Adipose tissue (tissue), 3 donors: Measurements from ENCODE around the gene ASTN2. TPM values are rescaled to one million over a fixed set of nuclear protein-coding genes. Genes with fewer than 3 reads are reported as not detected.

Experiments used
- H3K27ac ChIP-seq: one replicate; pipeline ENCODE4 v1.5.1; 2013; ENCODE audit warnings: low read depth, low read length
- WGBS, 3 donors: extraction: QIAGEN DNeasy Blood & Tissue Kit; methylation state at CpG; one replicate each; pipeline ENCODE4 v1.1.7; 2013; 5-methylcytosine and 5-hydroxymethylcytosine counted together
- polyA plus RNA-seq, 3 donors: library from polyadenylated mRNA; stranded (reverse); fragments of 200-250 nt; gene quantifications; one replicate each; pipeline ENCODE4 v1.2.3, GENCODE V29; 2013
- donor health status: healthy with polysubstance abuse.
- donor health status: Bipolar disorder and iron deficiency.
- donor health status: healthy.

ASTN2 gene
- polyA plus RNA-seq, 3 donors: 2.8 to 4.5 (median 3.0) TPM

- 84 to 89% (median 88%) methylated on average over 5 of the region's 5 CpGs for WGBS, 3 donors
- H3K27ac ChIP-seq: no peak overlapping the region
These were observed 1019.8 kb downstream of the ASTN2 start for GRCh38 chr9:116394894-116395698.

DNA sequence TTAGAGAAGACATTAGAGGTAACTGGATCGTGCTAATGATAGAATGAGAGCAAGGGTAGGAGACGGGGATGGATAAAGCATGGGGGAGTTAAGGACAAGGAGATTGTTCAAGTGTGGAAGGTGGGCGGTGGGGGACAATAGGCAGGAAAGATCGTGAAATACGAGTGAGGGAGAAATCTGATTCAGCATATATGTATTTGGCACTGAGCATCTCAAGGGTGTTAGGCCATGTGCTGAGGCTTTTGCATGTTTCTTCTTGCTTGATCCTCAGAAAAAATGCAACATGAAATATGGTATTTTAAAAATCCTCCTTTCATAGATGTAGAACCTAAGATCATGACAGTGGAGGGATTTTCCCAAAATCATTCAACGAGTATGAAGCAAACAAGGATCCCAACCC is 1020.8 kb downstream of the ASTN2 start:
- WGBS, 3 donors: 89 to 92% (median 90%) methylated on average over 6 of the region's 6 CpGs
- no peak overlapping the region for H3K27ac ChIP-seq

DNA sequence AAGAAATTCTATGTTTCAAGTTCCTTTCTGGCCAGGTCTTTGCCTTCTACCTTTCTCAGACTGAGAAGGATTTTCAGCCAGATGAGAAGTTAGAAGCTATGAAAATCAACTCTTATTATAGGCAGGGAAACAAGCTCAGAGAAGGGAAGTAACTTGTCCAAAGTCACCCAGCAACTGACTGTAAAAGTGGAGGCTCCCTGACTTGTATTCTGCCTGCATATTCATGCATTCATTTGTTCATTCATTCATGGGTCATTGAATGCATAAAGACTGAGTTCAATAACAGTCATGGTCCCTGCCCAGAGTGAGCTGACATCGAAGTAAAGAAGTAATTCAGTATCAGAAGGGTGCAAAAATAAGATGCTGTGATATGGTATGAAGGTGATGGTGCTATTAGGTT is 1021.7 kb downstream of the ASTN2 start:
- 89 to 97% (median 93%) methylated on average over 1 of the region's 1 CpG for WGBS, 3 donors
- no peak overlapping the region for H3K27ac ChIP-seq

- WGBS, 3 donors: 89 to 96% (median 92%) methylated on average over 4 of the region's 4 CpGs
- H3K27ac ChIP-seq: no peak overlapping the region
These were observed 1023.5 kb downstream of the ASTN2 start for GRCh38 chr9:116391306-116391900.

DNA sequence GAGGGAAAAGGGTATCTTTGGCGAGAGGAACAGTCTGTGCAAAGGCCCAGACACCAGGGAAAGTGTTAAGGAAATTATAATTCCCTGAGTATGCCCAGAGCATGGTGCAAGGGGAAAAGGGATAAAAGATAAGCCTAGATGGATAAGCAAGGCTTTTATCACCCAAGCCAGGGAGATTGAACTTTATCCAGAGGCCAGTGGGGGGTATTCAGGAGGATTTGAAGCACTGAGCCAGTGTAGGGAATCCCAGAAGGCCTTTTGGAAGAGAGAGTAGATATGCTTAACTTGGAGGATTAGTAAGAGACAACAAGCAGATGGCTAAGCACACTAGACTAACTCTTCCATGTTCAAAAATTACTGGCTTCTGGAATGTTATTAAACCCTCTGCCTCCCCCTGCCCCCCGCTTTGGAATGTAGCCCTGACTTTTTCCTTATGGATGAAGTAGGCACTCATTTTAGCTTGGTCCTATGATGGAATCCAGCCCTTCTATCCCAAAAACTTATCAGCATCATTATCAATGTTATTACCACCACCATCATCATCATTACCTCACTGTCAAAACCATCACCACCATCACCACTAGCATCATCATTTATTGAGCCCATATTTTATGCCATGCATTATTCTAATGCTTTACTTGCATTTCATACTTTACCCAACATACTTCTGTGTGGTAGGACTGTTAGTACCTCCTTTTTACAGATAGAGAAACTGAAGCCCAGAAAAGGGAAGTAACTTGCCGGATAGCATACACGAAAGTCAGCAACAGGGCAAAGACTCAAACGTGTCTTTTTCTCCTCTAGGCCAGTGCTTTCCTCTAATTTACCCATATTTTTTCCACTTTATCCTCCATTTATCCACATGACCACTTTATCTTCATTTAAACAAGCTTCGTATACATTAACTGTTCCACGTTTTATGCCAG is 1024.3 kb downstream of the ASTN2 start:
- 73 to 92% (median 73%) methylated on average over 7 of the region's 7 CpGs for WGBS, 3 donors

GRCh38 chr9:116389541-116390302 is 1025.1 kb downstream of the ASTN2 start:
- H3K27ac ChIP-seq: no peak overlapping the region
- WGBS, 3 donors: 88 to 95% (median 92%) methylated on average over 1 of the region's 1 CpG

More for the DNA sequence above, 1024.3 kb downstream of the ASTN2 start:
- H3K27ac ChIP-seq: no peak overlapping the region

DNA sequence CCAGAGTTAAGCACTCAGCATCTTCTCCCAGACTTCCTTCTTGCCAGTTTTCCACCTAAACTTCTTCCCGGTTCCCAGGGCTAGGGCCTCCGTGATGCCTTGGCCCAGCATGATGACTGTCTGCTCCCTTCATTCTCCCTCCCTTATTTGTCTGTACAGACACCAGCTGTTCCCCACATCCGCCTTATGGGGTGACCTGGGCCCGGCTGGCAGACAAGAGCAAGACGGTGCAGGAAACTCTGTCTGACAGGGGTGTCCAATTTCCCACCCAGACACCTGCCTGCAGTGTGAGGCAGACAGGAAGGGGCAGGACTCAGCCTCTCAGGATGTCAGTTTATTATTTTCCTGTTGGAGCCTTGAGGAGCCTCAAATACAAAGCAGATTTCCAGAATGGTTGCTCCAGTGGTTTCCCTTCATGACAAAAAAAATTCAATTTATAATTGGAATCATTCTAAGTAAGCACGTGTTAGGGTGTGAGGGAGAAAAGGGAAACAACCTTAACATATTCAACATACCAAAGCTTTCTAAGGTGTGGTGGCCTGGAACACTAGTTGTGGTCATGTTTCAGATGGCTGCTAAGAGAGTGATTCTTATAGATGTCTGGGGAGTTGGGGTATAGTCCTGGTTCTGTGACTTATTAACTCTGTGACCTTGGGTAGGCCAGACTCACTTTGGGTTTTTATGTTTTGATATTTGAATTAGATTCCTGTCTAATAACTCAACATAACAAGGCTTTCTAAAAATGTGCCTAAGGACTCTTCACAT is 1026.7 kb downstream of the ASTN2 start:
- WGBS, 3 donors: 54 to 76% (median 62%) methylated on average over 6 of the region's 6 CpGs
- H3K27ac ChIP-seq: no peak overlapping the region

DNA sequence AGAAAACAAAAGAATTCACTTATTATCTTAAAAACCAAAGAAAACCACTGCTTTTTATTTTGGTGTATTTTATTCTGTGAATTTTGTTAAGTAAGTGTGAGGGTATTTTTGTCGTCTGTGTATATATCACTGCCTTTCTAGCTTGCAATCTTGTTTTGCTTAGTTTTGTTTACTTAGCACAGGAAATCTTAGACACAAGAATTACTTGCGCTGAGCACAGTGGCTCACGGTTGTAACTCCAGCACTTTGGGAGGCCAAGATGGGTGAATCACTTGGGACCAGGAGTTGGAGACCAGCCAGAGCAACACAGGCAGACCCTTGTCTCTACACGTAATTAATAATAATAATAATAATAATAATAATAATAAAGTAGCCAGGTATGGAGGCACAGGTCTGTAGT is 1030.9 kb downstream of the ASTN2 start:
- H3K27ac ChIP-seq: no peak overlapping the region
- 63 to 80% (median 70%) methylated on average over 4 of the region's 4 CpGs for WGBS, 3 donors

- no peak overlapping the region for H3K27ac ChIP-seq
- 73 to 85% (median 73%) methylated on average over 5 of the region's 5 CpGs for WGBS, 3 donors
These were observed 1031.7 kb downstream of the ASTN2 start for GRCh38 chr9:116383133-116383532.

DNA sequence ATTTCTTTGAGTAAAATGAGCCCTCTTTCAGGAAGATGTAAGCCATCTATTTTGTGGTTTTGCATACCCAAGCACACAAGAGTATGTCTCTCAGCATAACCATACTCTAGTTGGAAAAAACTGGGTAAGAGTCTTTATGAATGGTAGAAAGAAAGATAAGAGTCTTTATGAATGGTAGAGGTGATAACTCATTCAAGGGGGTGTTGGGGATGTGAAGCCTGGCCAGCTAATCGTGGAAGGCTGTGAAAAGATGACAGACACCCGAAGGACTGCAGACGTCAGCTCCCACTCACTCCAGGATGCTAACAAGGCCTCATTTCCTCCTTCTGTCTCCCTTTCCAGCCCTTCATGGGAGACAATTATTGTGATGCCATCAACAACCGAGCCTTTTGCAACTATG is 1032.8 kb downstream of the ASTN2 start:
- no peak overlapping the region for H3K27ac ChIP-seq
- 73 to 92% (median 76%) methylated on average over 4 of the region's 4 CpGs for WGBS, 3 donors

DNA sequence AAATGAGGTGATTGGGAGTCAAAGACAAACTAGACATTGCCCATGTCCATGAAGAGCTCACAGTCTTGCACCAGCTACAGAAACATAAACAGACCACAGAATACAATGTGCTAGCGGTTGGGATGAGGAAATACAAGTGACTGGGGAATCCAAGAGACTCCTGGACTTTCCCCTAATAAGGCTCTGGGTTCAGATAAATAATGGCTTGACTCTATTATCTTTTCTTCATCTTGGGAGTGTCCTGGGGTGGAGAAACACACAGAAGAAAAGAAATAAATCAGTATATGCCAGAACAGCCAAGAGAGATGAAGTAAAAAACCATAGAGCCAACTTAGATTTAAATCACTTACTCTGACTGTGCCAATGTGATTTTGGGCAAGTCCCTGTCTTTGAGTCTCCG is 1033.5 kb downstream of the ASTN2 start:
- 78 to 88% (median 83%) methylated on average over 2 of the region's 2 CpGs for WGBS, 3 donors

DNA sequence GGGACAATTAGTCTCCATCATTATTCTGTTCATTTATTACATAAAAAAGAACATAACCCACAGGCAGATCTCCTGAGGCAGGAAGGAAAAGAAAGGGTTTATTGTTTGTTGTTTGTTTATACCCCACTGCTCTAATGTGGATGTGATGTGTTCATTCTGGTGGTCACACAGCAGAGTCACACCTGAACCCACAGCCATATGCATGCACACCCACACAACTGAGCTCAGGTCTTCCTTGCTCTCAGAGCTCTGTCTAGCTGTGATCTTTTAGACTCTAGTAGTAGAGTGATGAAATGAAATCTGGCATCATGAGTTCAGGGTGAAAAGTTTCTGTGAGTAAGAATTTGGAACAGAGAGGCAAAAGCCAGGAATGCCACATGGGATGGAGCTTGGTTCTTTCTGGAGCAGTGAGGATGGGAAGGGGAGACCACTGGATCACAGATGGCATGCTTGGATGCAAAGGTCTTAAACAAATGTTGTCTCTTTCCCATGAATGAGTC is 1034.3 kb downstream of the ASTN2 start:
- no peak overlapping the region for H3K27ac ChIP-seq

More for the DNA sequence above, 1033.5 kb downstream of the ASTN2 start:
- no peak overlapping the region for H3K27ac ChIP-seq

DNA sequence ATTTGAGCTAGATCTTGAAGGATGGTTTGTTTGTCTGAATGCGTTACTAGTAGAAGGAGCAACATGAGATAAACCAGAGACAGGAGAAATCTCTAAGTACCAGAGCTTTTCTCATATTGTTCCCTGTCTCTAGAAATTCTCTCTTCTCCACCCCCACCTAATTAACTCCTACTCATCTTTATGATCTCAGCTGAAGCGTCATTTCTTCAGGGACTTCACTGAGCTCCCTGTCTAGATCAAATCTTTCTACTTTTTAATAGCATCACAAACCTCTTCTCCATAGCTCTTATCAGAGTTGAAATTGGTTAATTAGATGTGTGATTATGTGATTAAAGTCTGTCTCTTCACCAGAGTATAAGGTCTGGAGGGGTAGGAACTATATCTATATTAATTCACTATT is 1035.0 kb downstream of the ASTN2 start:
- H3K27ac ChIP-seq: no peak overlapping the region

DNA sequence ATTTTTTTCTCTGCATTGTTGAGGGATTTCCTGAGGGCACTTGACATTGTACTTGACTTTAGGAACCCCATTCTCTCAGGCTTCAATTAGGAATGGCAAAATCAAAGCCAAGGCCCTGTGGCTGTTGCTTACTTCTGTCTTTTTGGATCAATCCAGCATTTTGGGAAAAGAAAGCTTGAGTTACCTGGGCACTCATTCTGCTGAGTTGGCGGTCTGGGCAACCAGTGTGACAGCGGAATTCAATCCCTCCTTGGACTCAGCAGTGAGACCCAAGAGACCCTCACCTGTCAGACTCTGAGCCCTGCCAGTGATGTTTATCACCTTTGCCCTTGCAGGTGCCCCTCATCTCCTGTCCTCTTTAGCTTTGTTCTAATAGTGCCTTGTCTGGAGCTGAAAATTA is 1036.0 kb downstream of the ASTN2 start:
- no peak overlapping the region for H3K27ac ChIP-seq
- WGBS, 3 donors: 95 to 100% (median 95%) methylated on average over 2 of the region's 2 CpGs

More for the DNA sequence above, 1035.0 kb downstream of the ASTN2 start:
- 85 to 90% (median 87%) methylated on average over 2 of the region's 2 CpGs for WGBS, 3 donors

DNA sequence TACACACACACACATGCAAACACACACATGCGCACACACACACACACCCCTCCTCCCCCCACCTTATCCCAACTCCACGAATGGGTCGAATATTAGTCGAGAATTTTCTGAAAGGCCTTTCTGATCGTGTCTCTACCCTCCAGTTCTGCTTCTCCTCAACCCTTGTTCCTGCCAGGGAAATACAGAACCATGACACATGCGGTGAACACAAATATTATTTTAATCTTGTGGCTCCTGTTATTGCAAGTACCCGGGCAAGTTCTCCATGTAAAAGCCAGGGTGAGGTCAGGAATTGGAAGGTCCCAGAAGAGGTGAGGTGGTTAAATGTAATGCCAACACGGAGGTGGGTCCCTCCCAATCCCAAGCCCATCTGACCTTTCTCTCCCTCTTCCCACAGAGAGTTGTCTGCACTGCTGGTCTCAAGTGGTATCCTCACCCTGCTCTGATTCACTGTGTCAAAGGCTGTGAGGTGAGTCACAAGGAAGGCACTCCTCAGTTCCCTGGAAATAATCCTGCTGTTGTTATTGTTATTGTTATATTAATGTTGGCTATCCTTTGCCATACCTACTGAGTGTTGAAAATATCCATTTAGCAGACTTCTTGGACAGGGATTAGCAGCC is 1037.6 kb downstream of the ASTN2 start:
- no peak overlapping the region for H3K27ac ChIP-seq
- 71 to 79% (median 77%) methylated on average over 8 of the region's 8 CpGs for WGBS, 3 donors
